HepG2 (cell line): ENCODE measurements around the gene ASPRV1. TPM values are rescaled to one million over a fixed set of nuclear protein-coding genes. Genes with fewer than 3 reads are reported as not detected.
A peak's percentile ranks its signal among the peaks of the same experiment; 100 is the strongest.

Experiments
- AKNA ChIP-seq: sonication (generic); formaldehyde crosslinking; IDR thresholded peaks from 2 replicates; pipeline ENCODE4 v1.4.0; 2020; ENCODE audit warnings: missing genetic modification reagents, borderline replicate concordance
- CEBPG ChIP-seq: IDR thresholded peaks from 2 replicates; pipeline ENCODE4 v1.6.1; 2016
- KAT7 ChIP-seq: IDR thresholded peaks from 2 replicates; pipeline ENCODE4 v1.6.1; 2018; ENCODE audit warnings: borderline replicate concordance, missing compliant biosample characterization
- KDM1A ChIP-seq: IDR thresholded peaks from 2 replicates; pipeline ENCODE4 v1.6.1; 2016; ENCODE audit warnings: missing compliant biosample characterization
- MED8 ChIP-seq: sonication (generic); formaldehyde crosslinking; IDR thresholded peaks from 2 replicates; pipeline ENCODE4 v1.8.1; 2023; ENCODE audit warnings: mild to moderate bottlenecking, missing genetic modification reagents; ENCODE audit not compliant: insufficient replicate concordance
- PCBP1 ChIP-seq: fragments of 200-400 bp; formaldehyde crosslinking; IDR thresholded peaks from 2 replicates; pipeline ENCODE4 v1.6.1; 2017; ENCODE audit warnings: mild to moderate bottlenecking, low read depth, low read length, borderline replicate concordance
- PRDM4 ChIP-seq: sonication (generic); formaldehyde crosslinking; IDR thresholded peaks from 2 replicates; pipeline ENCODE4 v1.9.0; 2021; ENCODE audit warnings: missing genetic modification reagents, borderline replicate concordance
- PTBP1 ChIP-seq: fragments of 200-400 bp; formaldehyde crosslinking; IDR thresholded peaks from 2 replicates; pipeline ENCODE4 v1.6.1; 2018; ENCODE audit warnings: low read length, low read depth; ENCODE audit not compliant: poor library complexity, severe bottlenecking
- SMARCE1 ChIP-seq: fragments of 450-650 bp; IDR thresholded peaks from 2 replicates; pipeline ENCODE4 v1.6.1; 2017; ENCODE audit warnings: borderline replicate concordance
- ZNF101 ChIP-seq: sonication (generic); formaldehyde crosslinking; IDR thresholded peaks from 2 replicates; pipeline ENCODE4 v1.4.0; 2020; ENCODE audit warnings: mild to moderate bottlenecking, low read depth, missing genetic modification reagents, borderline replicate concordance
- ZNF441 ChIP-seq: sonication (generic); formaldehyde crosslinking; IDR thresholded peaks from 2 replicates; pipeline ENCODE4 v1.7.0; 2021; ENCODE audit warnings: missing genetic modification reagents, borderline replicate concordance
- ZNF572 ChIP-seq: sonication (generic); formaldehyde crosslinking; IDR thresholded peaks from 2 replicates; pipeline ENCODE4 v1.5.1; 2020; ENCODE audit warnings: mild to moderate bottlenecking, missing genetic modification reagents
- ZNF646 ChIP-seq: sonication (generic); formaldehyde crosslinking; IDR thresholded peaks from 2 replicates; pipeline ENCODE4 v1.9.0; 2021; ENCODE audit warnings: mild to moderate bottlenecking, missing genetic modification reagents
- ZNF773 ChIP-seq: sonication (generic); formaldehyde crosslinking; IDR thresholded peaks from 2 replicates; pipeline ENCODE4 v1.4.0; 2020; ENCODE audit warnings: missing genetic modification reagents, borderline replicate concordance
- polyA plus RNA-seq, 8 experiments: library from polyadenylated mRNA; depleted of rRNA in 3 of 8; stranded (reverse) in 7 of 8; unstranded in 1 of 8; fragments of >200 nt; fragmentation: Illumina TruSeq in 4 of 8; extraction: Trizol in 4 of 8; gene quantifications; 2 replicates each; pipeline versions ENCODE4 v1.2.1 to v1.2.3, GENCODE V29; 2011 to 2016; ENCODE audit warnings: low read depth in 4 of 8, missing spikeins in 1 of 8, mixed read lengths in 1 of 8; ENCODE audit not compliant: insufficient read depth in 1 of 8
- total RNA-seq, 5 experiments: library from RNA; depleted of rRNA; stranded (reverse); fragments of >200 nt; fragmentation: Illumina TruSeq; extraction: Trizol; gene quantifications; 2 replicates each; pipeline ENCODE4 v1.2.3, GENCODE V29; 2016; ENCODE audit warnings: low read depth in 1 of 5

The ASPRV1 gene
- total and polyA plus RNA-seq, 2 of the 13 experiments (the other 11 are each of a cell fraction or from before 2014, with no cell fraction given) = 0.40 to 0.48 TPM

- TF ChIP-seq ZNF646 (CRISPR knock-in tag) (no peak), ZNF773 (CRISPR knock-in tag) (no peak), ZNF572 (CRISPR knock-in tag) (no peak), PRDM4 (no peak), ZNF441 (CRISPR knock-in tag) (no peak), ZNF101 (no peak), PTBP1 (no peak), SMARCE1 (no peak), PCBP1 (no peak), MED8 (no peak), KAT7 (CRISPR knock-in tag) (peak; percentile 25; the same call in 1 of the 2 replicates), CEBPG (CRISPR knock-in tag) (no peak; the same call in 1 of the 2 replicates), AKNA (no peak), KDM1A (peak; percentile 87)
Observed at GRCh38 chr2:69946351-69947324, 14.8 kb downstream of the ASPRV1 start (continued).
